Stimulated activated CD4-positive, alpha-beta T cell treated with anti-CD3 and anti-CD28 coated beads, Interleukin-15, amount 100 ng/mL, for 48 hours (primary cell): ENCODE results near the gene TMEM45A.

Source experiments
- DNase-seq, 2 donors: peaks; one replicate each; pipeline ENCODE4 v3.0.0-alpha.2; 2020; ENCODE audit warnings: low read depth in 2 of 2

TMEM45A gene

DNA sequence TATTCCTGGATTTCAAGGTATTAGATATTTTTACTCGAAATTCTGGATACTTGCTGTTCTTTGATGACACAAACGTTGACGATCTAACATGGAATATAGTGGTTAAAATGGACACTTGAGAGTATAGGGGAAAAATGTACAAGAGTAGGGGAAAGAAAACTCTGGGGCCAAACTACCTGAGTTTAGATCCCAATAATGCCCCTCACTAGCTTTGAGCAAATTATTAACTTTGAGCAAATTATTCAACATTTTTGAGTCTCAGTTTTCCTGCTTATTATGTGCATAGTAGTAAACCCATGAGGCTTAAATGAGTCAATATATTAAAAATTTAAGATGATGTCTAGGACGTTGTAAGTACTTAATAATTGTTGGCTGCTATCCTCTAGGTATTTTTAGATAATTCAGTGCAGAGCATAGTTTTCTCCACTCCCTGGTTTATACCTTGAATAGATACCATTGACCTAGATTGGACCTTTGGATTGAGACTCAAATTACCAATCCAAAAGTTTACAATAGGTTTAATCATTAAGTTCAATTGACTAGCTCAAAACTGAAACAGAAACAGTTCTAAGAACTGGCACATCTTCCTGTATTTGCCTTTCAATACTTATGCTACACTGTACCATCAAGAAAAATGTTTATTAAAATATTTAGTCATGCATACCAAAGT lies 121.4 kb downstream of the TMEM45A start:
- no peak for DNase-seq

- DNase-seq, result no peak
These were observed 122.5 kb downstream of the TMEM45A start for GRCh38 chr3:100614941-100615340.

GRCh38 chr3:100615684-100616083 lies 123.3 kb downstream of the TMEM45A start:
- no peak for DNase-seq

DNA sequence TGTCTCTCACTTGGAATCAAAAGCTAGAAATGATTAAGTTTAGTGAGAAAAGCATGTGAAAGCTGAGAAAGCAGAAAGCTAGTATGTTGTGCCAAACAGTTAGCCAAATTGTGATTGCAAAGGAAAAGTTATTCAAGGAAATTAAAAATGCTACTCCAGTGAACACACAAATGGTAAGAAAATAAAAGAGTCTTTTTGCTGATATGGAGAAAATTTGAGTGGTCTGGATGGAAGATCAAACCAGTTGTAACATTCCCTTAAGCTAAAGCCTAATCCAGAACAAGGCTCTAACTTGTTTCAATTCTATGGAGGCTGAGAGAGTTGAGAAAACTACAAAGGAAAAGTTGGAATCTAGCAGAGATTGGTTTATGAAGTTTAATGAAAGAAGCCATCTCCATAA lies 128.8 kb downstream of the TMEM45A start:
- no peak for DNase-seq
